ENCODE results near the gene STXBP6.

STXBP6 gene

GRCh38 chr14:24895243-24895583 lies 154.7 kb downstream of the STXBP6 start:
- no peak for DNase-seq
- Mint-ChIP-seq H3K27me3 (peaks cover 31 to 32% of the 10 kb centered on the region in 2 donors), H3K27ac (no peak overlapping the region), H3K4me1 (ENCODE audit: low read depth in 2 of 2) (no peaks in the 10 kb centered on the region), H3K4me3 (no peak overlapping the region), H3K36me3 (ENCODE audit: insufficient read depth) (no peaks in the 10 kb centered on the region), H3K9me3 (peaks cover 0 to 3% of the 10 kb centered on the region in 2 donors)
- no peak for ATAC-seq (replicated peaks)

DNA sequence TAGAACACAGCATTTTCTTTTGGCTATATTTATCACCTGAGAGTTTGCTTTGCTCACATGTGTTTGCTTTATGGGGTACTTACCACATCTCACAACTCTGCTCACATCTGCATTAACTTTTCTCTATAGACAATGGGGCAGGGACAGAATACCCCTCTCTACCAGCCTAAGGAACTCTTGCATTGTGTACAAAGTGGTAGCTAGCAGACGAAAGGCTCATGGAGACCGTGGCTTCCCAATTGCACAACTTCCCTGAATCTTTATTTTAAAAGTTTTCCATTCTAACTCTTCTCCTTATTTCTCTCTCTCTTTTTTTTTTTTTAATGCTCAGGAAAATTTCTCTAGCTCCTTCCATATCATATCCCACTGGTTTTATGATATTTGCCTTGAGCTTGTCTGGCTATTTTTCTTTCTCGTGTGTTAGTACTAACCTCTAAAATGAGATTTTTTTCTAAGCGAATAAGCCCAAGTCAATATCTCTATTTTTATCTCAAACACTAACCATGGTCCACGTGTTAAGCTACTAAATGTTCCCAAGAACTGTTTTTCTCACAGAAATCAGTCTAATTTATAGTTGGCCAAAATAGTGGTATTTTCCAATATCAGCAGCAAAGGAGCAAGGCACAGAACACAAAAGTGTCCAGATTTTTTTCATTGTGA lies 155.2 kb downstream of the STXBP6 start:
- Mint-ChIP-seq H3K27me3 (peaks cover 32 to 35% of the 10 kb centered on the region in 2 donors), H3K9me3 (peaks cover 0 to 6% of the 10 kb centered on the region in 2 donors), H3K27ac (no peak overlapping the region), H3K4me3 (no peak overlapping the region), H3K4me1 (ENCODE audit: low read depth in 2 of 2) (no peaks in the 10 kb centered on the region), H3K36me3 (ENCODE audit: insufficient read depth) (no peaks in the 10 kb centered on the region)
- no peak for DNase-seq
- no peak for ATAC-seq (replicated peaks)

- Mint-ChIP-seq H3K4me1 (ENCODE audit: low read depth in 2 of 2) (no peaks in the 10 kb centered on the region), H3K9me3 (peaks cover 0 to 6% of the 10 kb centered on the region in 2 donors), H3K36me3 (ENCODE audit: insufficient read depth) (no peaks in the 10 kb centered on the region), H3K4me3 (no peak overlapping the region), H3K27ac (no peak overlapping the region), H3K27me3 (peaks cover 43 to 54% of the 10 kb centered on the region in 2 donors)
- no peak for DNase-seq
- ATAC-seq (replicated peaks): no peak
Measured at GRCh38 chr14:24892497-24893051, 157.4 kb downstream of the STXBP6 start.

DNA sequence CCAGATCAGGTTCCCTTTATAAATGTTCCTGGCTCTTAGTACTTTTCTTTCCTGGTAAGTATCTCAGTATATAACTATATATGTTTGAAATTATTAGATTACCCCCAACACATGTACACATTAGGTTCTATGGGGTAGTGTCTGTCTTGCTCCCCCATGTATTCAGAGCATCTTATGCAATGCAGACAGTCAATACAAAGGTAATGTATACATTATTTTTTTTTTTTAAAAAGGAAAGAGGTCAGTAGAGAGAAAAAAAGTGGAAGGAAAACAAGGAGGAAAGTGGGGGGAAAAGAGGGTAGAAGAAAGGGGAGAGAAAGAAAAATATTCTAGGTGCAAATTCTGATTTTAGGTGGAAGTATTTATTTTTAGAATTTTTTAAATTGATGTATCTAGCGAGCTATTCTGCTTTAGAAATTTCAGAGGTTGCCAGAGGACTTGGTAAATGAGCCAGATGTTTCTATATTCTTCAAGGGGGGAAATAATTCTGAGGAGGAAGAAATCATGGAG lies 157.9 kb downstream of the STXBP6 start:
- Mint-ChIP-seq H3K27ac (peak overlapping the region in 1 of 2 donors; percentile 9), H3K4me3 (no peak overlapping the region), H3K9me3 (peaks cover 0 to 6% of the 10 kb centered on the region in 2 donors), H3K4me1 (ENCODE audit: low read depth in 2 of 2) (no peaks in the 10 kb centered on the region), H3K27me3 (peaks cover 44 to 58% of the 10 kb centered on the region in 2 donors), H3K36me3 (ENCODE audit: insufficient read depth) (no peaks in the 10 kb centered on the region)
- no peak for ATAC-seq (replicated peaks)
- DNase-seq: no peak

DNA sequence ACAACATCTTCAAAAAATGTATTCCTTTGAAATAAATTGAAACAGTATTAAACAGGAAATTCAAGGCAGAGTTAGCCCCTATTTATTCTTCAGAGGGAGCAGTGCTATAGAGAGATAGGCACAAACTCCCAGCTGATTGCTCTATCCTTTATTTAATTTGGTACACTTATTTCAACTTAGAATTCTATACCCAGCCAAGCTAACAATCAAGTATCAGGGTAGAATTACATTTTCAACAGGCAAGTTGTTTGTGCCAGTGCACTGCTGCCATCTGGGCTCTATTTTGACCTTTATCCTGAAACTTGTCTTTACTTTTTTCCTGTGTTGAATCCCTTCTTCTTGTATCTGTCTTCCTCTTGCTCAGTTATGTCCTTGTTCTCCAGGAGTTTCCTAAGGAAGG lies 159.2 kb downstream of the STXBP6 start:
- no peaks in the 10 kb centered on the region for H3K36me3 Mint-ChIP-seq (ENCODE audit: insufficient read depth)
- H3K27me3 Mint-ChIP-seq: peaks cover 47 to 56% of the 10 kb centered on the region in 2 donors
- DNase-seq (no peak), ATAC-seq (replicated peaks) (no peak)
- peaks cover 0 to 6% of the 10 kb centered on the region in 2 donors for H3K9me3 Mint-ChIP-seq
- no peaks in the 10 kb centered on the region for H3K4me1 Mint-ChIP-seq (ENCODE audit: low read depth in 2 of 2)
- no peak overlapping the region for H3K27ac Mint-ChIP-seq
- no peak overlapping the region for H3K4me3 Mint-ChIP-seq

- ATAC-seq (replicated peaks): no peak
- H3K9me3 Mint-ChIP-seq: peaks cover 0 to 6% of the 10 kb centered on the region in 2 donors
- no peak overlapping the region for H3K27ac Mint-ChIP-seq
- peaks cover 52 to 64% of the 10 kb centered on the region in 2 donors for H3K27me3 Mint-ChIP-seq
- DNase-seq: no peak
- no peaks in the 10 kb centered on the region for H3K36me3 Mint-ChIP-seq (ENCODE audit: insufficient read depth)
- H3K4me1 Mint-ChIP-seq (ENCODE audit: low read depth in 2 of 2): no peaks in the 10 kb centered on the region
- no peak overlapping the region for H3K4me3 Mint-ChIP-seq
Measured at GRCh38 chr14:24889843-24890242, 160.1 kb downstream of the STXBP6 start.

DNA sequence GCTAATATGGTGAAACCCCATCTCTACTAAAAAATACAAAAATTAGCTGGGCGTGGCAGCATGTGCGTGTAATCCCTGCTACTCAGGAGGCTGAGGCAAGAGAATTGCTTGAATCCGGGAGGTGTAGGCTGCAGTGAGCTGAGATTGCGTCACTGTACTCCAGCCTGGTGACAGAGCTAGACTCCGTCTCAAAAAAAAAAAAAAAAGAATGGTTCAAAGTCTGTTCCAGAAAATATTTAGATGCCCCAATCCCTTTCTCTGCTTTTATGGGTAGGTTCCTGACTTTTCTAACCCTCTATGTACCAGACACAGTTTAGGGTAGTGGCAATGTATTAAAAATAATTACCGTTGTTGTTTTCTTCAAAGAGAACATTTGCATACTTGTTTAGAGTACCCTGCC lies 161.4 kb downstream of the STXBP6 start:
- no peak for DNase-seq
- no peak overlapping the region for H3K27ac Mint-ChIP-seq
- no peaks in the 10 kb centered on the region for H3K36me3 Mint-ChIP-seq (ENCODE audit: insufficient read depth)

GRCh38 chr14:24887623-24888304 lies 162.2 kb downstream of the STXBP6 start:
- DNase-seq: no peak

More for the DNA sequence above, 161.4 kb downstream of the STXBP6 start:
- ATAC-seq (replicated peaks): no peak
- Mint-ChIP-seq H3K27me3 (peaks cover 55 to 64% of the 10 kb centered on the region in 2 donors), H3K4me1 (ENCODE audit: low read depth in 2 of 2) (no peaks in the 10 kb centered on the region), H3K9me3 (peaks cover 0 to 6% of the 10 kb centered on the region in 2 donors), H3K4me3 (no peak overlapping the region)

DNA sequence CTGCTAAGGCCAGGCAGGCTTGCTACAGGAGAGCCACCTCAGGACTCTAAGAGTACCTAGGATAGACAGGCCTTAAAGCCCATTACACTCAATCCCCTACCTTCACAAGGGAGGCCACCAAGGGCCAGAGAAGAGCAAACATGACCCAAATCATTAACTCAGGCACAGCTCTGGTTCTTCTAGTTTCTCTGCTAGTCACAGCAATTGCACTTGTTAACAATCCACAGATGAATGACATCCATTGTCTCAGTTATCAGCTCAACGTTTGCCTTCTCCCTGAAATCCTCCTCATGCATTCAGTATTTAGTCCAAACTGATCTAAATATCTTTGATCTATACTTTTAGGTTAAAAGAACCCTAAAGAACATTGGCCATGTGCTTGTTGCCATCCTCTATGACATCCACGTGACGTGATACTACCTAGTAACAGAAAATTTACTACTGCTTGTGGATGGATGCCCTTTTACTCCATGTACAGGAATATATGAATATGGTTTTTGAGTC lies 164.5 kb downstream of the STXBP6 start:
- Mint-ChIP-seq H3K36me3 (ENCODE audit: insufficient read depth) (no peaks in the 10 kb centered on the region), H3K27ac (no peak overlapping the region)
- ATAC-seq (replicated peaks): no peak

More at GRCh38 chr14:24887623-24888304, 162.2 kb downstream of the STXBP6 start:
- H3K9me3 Mint-ChIP-seq: peaks cover 0 to 6% of the 10 kb centered on the region in 2 donors
- H3K36me3 Mint-ChIP-seq (ENCODE audit: insufficient read depth): no peaks in the 10 kb centered on the region
- H3K4me3 Mint-ChIP-seq: no peak overlapping the region
- peaks cover 55 to 62% of the 10 kb centered on the region in 2 donors for H3K27me3 Mint-ChIP-seq
- no peaks in the 10 kb centered on the region for H3K4me1 Mint-ChIP-seq (ENCODE audit: low read depth in 2 of 2)
- no peak for ATAC-seq (replicated peaks)
- no peak overlapping the region for H3K27ac Mint-ChIP-seq

GRCh38 chr14:24883576-24883975 lies 166.4 kb downstream of the STXBP6 start:
- no peaks in the 10 kb centered on the region for H3K9me3 Mint-ChIP-seq
- no peak for ATAC-seq (replicated peaks)
- no peak for DNase-seq

More for the DNA sequence above, 164.5 kb downstream of the STXBP6 start:
- Mint-ChIP-seq H3K9me3 (peaks cover 0 to 2% of the 10 kb centered on the region in 2 donors), H3K4me3 (no peak overlapping the region), H3K27me3 (peaks cover 47 to 49% of the 10 kb centered on the region in 2 donors), H3K4me1 (ENCODE audit: low read depth in 2 of 2) (no peaks in the 10 kb centered on the region)
- DNase-seq: no peak

DNA sequence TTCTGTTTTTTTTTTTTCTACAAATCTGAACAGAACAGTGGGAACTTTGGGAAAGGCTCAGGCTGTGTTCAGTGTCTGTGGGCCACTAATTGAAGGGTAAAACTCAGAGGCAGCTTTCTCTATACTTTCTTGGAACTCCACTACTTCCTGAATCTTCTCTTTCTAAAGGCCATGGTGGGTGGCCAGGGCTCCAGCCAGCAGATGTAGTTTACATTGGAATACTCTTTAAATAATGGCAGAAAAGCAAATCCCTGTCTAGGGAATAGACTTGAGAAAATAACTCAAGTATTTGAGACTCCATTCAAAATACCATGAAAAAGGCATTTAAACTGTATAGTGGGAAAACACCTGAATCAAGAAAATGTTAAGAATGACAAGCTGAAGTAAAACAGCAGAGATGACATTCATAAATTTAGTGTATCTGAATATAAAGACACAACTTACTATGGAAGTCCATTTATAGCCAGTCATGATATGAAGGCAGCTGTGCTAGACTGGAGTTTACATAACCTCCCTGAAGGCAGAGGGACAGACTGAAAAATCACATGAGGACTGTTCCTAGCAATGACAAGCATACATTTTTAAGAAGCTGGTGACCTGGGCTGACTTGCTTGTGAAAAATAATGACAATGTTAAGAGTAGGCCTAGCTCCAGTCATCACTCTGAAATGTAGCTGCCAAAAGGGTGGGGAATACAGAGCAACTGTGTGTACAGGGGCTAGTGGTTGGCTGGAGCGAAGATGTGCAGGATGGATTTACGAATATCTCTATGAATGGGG lies 168.6 kb downstream of the STXBP6 start:
- Mint-ChIP-seq H3K27me3 (peaks cover 25 to 34% of the 10 kb centered on the region in 2 donors), H3K27ac (no peak overlapping the region), H3K9me3 (no peaks in the 10 kb centered on the region), H3K4me3 (no peak overlapping the region), H3K36me3 (ENCODE audit: insufficient read depth) (no peaks in the 10 kb centered on the region), H3K4me1 (ENCODE audit: low read depth in 2 of 2) (no peaks in the 10 kb centered on the region)
- DNase-seq (no peak), ATAC-seq (replicated peaks) (no peak)

More at GRCh38 chr14:24883576-24883975, 166.4 kb downstream of the STXBP6 start:
- no peak overlapping the region for H3K27ac Mint-ChIP-seq
- peaks cover 47% of the 10 kb centered on the region in 2 donors for H3K27me3 Mint-ChIP-seq
- H3K4me3 Mint-ChIP-seq: no peak overlapping the region
- H3K4me1 Mint-ChIP-seq (ENCODE audit: low read depth in 2 of 2): no peaks in the 10 kb centered on the region
- no peaks in the 10 kb centered on the region for H3K36me3 Mint-ChIP-seq (ENCODE audit: insufficient read depth)

GRCh38 chr14:24880689-24881088 lies 169.3 kb downstream of the STXBP6 start:
- Mint-ChIP-seq H3K36me3 (ENCODE audit: insufficient read depth) (no peaks in the 10 kb centered on the region), H3K27me3 (peaks cover 23 to 31% of the 10 kb centered on the region in 2 donors), H3K4me1 (ENCODE audit: low read depth in 2 of 2) (no peaks in the 10 kb centered on the region), H3K4me3 (no peak overlapping the region), H3K9me3 (no peaks in the 10 kb centered on the region), H3K27ac (no peak overlapping the region)
- ATAC-seq (replicated peaks) (no peak), DNase-seq (no peak)
